Transverse colon (tissue), 4 donors: Measurements from ENCODE around the gene ZNF264. TPM values are rescaled to one million over a fixed set of nuclear protein-coding genes. Genes with fewer than 3 reads are reported as not detected.
"Not testable (repeated sequence)": the region's sequence is repeated elsewhere in the genome, so short reads cannot be mapped to it uniquely, and the experiment has no call there.

Experiments
- DNase-seq: peaks from one replicate; pipeline ENCODE4 v3.0.0-alpha.2; 2019
- H3K27ac ChIP-seq, 4 donors: fragments of 200-600 bp; sonication (generic); 2 replicates each; pipeline ENCODE4 v1.5.1; 2016 to 2018; ENCODE audit warnings: inconsistent platforms in 4 of 4
- H3K27me3 ChIP-seq: fragments of 200-600 bp; sonication (generic); 2 replicates; pipeline ENCODE4 v1.5.1; 2017; ENCODE audit warnings: inconsistent platforms
- H3K36me3 ChIP-seq, 4 donors: fragments of 200-600 bp; sonication (generic); 2 replicates each; pipeline ENCODE4 v1.5.1; 2017 to 2019; ENCODE audit warnings: inconsistent platforms in 4 of 4
- H3K4me1 ChIP-seq, 4 donors: fragments of 200-600 bp; sonication (generic); 2 replicates each; pipeline ENCODE4 v1.5.1; 2017 to 2020; ENCODE audit warnings: inconsistent platforms in 4 of 4
- H3K4me3 ChIP-seq, 4 donors: fragments of 200-600 bp; sonication (generic); 1 replicate in 1 of 4; 2 replicates in 3 of 4; pipeline versions ENCODE4 v1.5.1 to v1.6.1; 2017 to 2019; ENCODE audit warnings: inconsistent platforms in 4 of 4
- H3K9me3 ChIP-seq, 2 donors: fragments of 200-600 bp; sonication (generic); 2 replicates each; pipeline ENCODE4 v1.5.1; 2017 to 2019; ENCODE audit warnings: inconsistent platforms in 2 of 2
- EP300 ChIP-seq: sonication (generic); formaldehyde crosslinking; IDR thresholded peaks from one replicate; pipeline ENCODE4 v1.6.1; 2017; ENCODE audit warnings: antibody characterized with exemption, low read depth
- POLR2A ChIP-seq: fragments of 450-650 bp; IDR thresholded peaks from one replicate; pipeline ENCODE4 v1.6.1; 2016; ENCODE audit warnings: antibody characterized with exemption, mild to moderate bottlenecking, moderate library complexity
- POLR2AphosphoS5 ChIP-seq, 3 donors: sonication (generic); formaldehyde crosslinking; IDR thresholded peaks; one replicate each; pipeline ENCODE4 v1.6.1; 2016; ENCODE audit warnings: antibody characterized with exemption in 3 of 3
- WGBS, 2 donors: methylation state at CpG; one replicate each; pipeline ENCODE4 v1.1.5; 2018; ENCODE audit warnings: low coverage in 1 of 2; 5-methylcytosine and 5-hydroxymethylcytosine counted together
- in situ Hi-C, 4 donors: fragments of 200-750 bp; cut with MboI; loops; one replicate each; pipeline versions ENCODE4 v1.15.0 to v1.15.1; 2017; ENCODE audit warnings: low sequenced_read_pairs in 3 of 4, low pct_ligation_motif_present in 1 of 4, low pct_unique_long_range_greater_than_20kb in 1 of 4
- intact Hi-C: fragments of 100-400 bp; cut with DNase I; formaldehyde crosslinking; loops from one replicate; pipeline ENCODE4 v1.15.1; 2023; ENCODE audit warnings: low total_unique reads
- total RNA-seq, 4 donors: library from RNA; depleted of rRNA; stranded (reverse); fragments of >200 nt; gene quantifications; one replicate each; pipeline ENCODE4 v1.1.0, GENCODE V29; 2016
- TF ChIP-seq, protein P1 (sequence below), 5 experiments: fragments of 200-600 bp in 3 of 5; fragments of 450-650 bp in 2 of 5; sonication (generic) in 3 of 5; IDR thresholded peaks; 1 replicate in 2 of 5; 2 replicates in 3 of 5; pipeline ENCODE4 v1.5.1; 2016 to 2017; ENCODE audit warnings: antibody characterized with exemption in 5 of 5, inconsistent platforms in 3 of 5, mild to moderate bottlenecking in 2 of 5, moderate library complexity in 1 of 5

Gene ZNF264
- total RNA-seq, 4 donors from 2014 or later = 24.3 to 166 (median 35.6) TPM

DNA sequence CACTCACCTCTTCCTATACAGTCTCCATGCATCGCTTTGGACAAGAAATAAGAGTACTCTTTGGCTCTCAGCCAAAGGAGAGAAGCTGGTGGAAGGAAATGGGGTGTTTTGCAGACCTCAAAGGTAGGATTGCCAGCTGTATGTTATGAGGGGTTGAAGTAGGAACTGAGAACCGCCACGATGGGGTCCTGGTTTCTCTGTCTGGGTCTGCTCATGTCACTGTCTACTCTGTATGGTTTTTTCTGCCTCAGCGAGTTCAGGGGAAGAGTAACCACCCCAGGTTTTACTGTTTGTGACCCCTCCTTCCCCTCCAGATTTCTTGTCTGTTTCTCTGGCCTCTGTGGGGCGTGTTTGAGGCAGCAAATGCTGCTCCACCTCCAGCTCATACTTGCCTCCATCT, 53.2 kb downstream of the ZNF264 start:
- H3K4me1 ChIP-seq = peaks cover 7 to 24% (median 18%) of the 10 kb centered on the region in 4 donors
- in situ Hi-C loops = no loop called here
- no peaks in the 10 kb centered on the region for H3K27me3 ChIP-seq
- TF ChIP-seq POLR2AphosphoS5 (IDR thresholded peaks at IDR 0.05) (no peak), EP300 (no peak), POLR2A (no peak)
- TF ChIP-seq, protein P1, sequence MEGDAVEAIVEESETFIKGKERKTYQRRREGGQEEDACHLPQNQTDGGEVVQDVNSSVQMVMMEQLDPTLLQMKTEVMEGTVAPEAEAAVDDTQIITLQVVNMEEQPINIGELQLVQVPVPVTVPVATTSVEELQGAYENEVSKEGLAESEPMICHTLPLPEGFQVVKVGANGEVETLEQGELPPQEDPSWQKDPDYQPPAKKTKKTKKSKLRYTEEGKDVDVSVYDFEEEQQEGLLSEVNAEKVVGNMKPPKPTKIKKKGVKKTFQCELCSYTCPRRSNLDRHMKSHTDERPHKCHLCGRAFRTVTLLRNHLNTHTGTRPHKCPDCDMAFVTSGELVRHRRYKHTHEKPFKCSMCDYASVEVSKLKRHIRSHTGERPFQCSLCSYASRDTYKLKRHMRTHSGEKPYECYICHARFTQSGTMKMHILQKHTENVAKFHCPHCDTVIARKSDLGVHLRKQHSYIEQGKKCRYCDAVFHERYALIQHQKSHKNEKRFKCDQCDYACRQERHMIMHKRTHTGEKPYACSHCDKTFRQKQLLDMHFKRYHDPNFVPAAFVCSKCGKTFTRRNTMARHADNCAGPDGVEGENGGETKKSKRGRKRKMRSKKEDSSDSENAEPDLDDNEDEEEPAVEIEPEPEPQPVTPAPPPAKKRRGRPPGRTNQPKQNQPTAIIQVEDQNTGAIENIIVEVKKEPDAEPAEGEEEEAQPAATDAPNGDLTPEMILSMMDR (IDR thresholded peaks at IDR 0.05) = no peak
- H3K27ac ChIP-seq = no peak overlapping the region
- peaks cover 0 to 42% (median 22%) of the 10 kb centered on the region in 4 donors for H3K36me3 ChIP-seq
- no peaks in the 10 kb centered on the region for H3K9me3 ChIP-seq
- no peak for DNase-seq
- 87 to 93% methylated on average over 4 to 5 of the region's 5 CpGs for WGBS, 2 donors
- H3K4me3 ChIP-seq = no peak overlapping the region
- intact Hi-C loops = no loop called here

DNA sequence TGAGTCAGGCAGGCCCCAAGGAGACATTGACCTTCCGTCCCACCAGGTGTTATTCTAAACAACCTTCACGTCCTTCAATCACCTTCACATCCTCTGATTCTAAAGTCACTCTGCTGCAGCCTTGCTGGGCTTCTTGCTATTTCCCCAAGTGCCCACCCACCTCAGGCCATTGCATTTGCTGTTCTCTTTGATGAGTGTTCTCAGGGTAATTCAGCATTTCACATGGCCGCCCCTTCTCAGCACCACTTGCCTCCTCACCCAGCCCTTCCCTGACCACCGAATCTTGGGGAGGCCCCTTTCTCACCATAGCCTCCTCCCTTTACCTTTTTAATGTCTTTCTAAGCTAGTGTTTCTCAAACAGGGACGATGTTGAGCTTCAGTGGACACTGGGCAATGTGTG, 53.8 kb downstream of the ZNF264 start:
- Histone ChIP-seq H3K4me3 (no peak overlapping the region), H3K27me3 (no peaks in the 10 kb centered on the region), H3K4me1 (peaks cover 7 to 21% (median 15%) of the 10 kb centered on the region in 4 donors), H3K27ac (no peak overlapping the region), H3K9me3 (no peaks in the 10 kb centered on the region), H3K36me3 (peaks cover 0 to 45% (median 23%) of the 10 kb centered on the region in 4 donors)
- 91% methylated on average over 5 of the region's 5 CpGs; no CpG with 5 or more reads in 1 of the 2 donors for WGBS, 2 donors
- DNase-seq = no peak
- in situ Hi-C loops (no loop called here), intact Hi-C loops (no loop called here)
- TF ChIP-seq, protein P1 (IDR thresholded peaks at IDR 0.05) = no peak
- no peak for TF ChIP-seq POLR2A
- TF ChIP-seq POLR2AphosphoS5 (IDR thresholded peaks at IDR 0.05) = no peak
- no peak for TF ChIP-seq EP300

DNA sequence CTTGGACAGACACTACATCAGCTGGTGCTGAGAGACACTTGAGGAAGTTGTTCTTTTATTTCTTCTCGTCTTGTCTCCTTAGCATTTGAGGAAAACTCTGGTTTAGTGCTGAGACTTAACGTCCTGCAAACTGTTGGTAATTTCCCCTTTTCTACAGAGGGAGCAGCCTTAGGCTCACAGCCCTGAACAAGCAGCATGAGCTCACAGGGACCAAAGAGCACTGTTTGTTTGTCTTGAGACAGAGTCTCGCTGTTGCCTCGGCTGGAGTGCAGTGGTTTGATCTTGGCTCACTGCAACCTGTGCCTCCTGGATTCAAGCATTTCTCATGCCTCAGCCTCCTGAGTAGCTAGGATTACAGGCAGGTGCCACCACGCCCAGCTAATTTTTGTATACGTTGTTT, 54.7 kb downstream of the ZNF264 start:
- no peak for DNase-seq
- intact Hi-C loops (no loop called here), in situ Hi-C loops (no loop called here)
- Histone ChIP-seq H3K36me3 (peaks cover 0 to 54% (median 27%) of the 10 kb centered on the region in 4 donors), H3K27me3 (no peaks in the 10 kb centered on the region), H3K4me3 (no peak overlapping the region), H3K4me1 (peaks cover 7 to 20% (median 14%) of the 10 kb centered on the region in 4 donors), H3K9me3 (no peaks in the 10 kb centered on the region), H3K27ac (no peak overlapping the region)
- 58 to 87% methylated on average over 3 to 6 of the region's 6 CpGs for WGBS, 2 donors
- TF ChIP-seq POLR2A (no peak), POLR2AphosphoS5 (IDR thresholded peaks at IDR 0.05) (no peak), EP300 (no peak)

DNA sequence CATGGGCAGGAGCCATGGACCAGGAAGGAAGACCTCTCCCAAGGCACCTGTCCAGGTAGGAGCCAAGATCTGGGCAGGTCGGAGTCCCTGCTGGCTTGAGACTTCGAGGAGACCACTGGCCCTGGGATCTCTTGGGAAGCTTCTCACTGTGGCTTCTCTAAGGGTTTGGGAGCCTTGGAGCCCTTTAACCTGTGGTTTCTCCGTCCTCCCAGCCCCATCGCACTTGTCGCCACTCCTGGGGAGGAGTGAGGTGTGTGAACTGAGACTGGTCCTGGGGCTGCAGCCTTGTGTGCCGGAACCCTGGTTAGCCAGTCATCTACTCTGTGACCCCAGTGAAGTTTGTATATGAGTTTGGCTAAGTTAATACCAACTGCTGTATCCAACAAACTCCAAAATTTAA, 57.3 kb downstream of the ZNF264 start:
- Histone ChIP-seq H3K27ac (no peak overlapping the region), H3K27me3 (no peaks in the 10 kb centered on the region), H3K36me3 (peaks cover 0 to 78% (median 38%) of the 10 kb centered on the region in 4 donors), H3K9me3 (no peaks in the 10 kb centered on the region), H3K4me3 (no peak overlapping the region), H3K4me1 (no peaks in the 10 kb centered on the region)
- no peak for TF ChIP-seq POLR2AphosphoS5 (IDR thresholded peaks at IDR 0.05)
- TF ChIP-seq, protein P1 (IDR thresholded peaks at IDR 0.05) = no peak
- no peak for DNase-seq
- WGBS, 2 donors = 90% methylated on average over 6 of the region's 6 CpGs; no CpG with 5 or more reads in 1 of the 2 donors
- in situ Hi-C loops (no loop called here), intact Hi-C loops (no loop called here)

DNA sequence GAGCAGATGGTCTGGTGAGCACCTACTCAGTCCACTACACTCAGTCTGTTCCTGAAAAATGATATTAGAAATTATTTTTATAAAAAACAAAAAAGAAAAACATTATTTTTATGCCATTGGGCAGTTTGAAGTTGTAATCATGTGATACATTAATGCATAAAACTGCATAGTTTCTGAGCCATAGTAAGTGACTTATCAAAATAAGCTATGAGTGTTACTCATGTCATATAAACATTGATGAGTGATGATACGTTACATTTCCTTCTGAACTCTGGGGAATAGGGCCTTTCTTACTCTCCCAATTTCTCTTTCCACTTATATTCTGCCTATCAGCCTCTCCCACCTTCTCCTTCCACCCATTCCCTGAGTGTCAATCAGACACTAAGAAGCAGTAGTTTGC, 58.0 kb downstream of the ZNF264 start:
- peaks cover 0 to 6% of the 10 kb centered on the region in 2 donors for H3K9me3 ChIP-seq
- 84 to 100% methylated on average over 1 of the region's 1 CpG for WGBS, 2 donors
- H3K27me3 ChIP-seq = no peaks in the 10 kb centered on the region
- H3K4me1 ChIP-seq = no peaks in the 10 kb centered on the region
- no peak for TF ChIP-seq EP300
- TF ChIP-seq POLR2AphosphoS5 (IDR thresholded peaks at IDR 0.05) = no peak
- no peak for TF ChIP-seq POLR2A
- TF ChIP-seq, protein P1 (IDR thresholded peaks at IDR 0.05) = no peak
- intact Hi-C loops (no loop called here), in situ Hi-C loops (no loop called here)
- peaks cover 2 to 82% (median 41%) of the 10 kb centered on the region in 4 donors for H3K36me3 ChIP-seq
- H3K4me3 ChIP-seq = no peak overlapping the region
- no peak overlapping the region for H3K27ac ChIP-seq
- DNase-seq = no peak

DNA sequence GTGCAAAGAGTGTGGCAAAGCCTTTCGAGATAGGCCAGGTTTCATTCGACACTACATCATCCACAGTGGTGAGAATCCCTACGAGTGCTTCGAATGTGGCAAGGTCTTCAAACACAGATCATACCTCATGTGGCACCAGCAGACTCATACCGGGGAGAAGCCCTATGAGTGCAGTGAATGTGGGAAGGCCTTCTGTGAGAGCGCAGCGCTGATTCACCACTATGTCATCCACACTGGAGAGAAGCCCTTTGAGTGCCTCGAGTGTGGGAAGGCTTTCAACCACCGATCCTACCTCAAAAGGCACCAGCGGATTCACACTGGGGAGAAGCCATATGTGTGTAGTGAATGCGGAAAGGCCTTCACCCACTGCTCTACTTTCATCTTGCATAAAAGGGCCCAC, 62.5 kb downstream of the ZNF264 start:
- intact Hi-C loops = loop anchor here (1.0 kb wide), 1 partner anchor 26 kb away; no protein-coding TSS in a partner anchor
- H3K36me3 ChIP-seq = peaks cover 2 to 59% (median 27%) of the 10 kb centered on the region in 4 donors
- DNase-seq, H3K4me3 ChIP-seq, H3K27ac ChIP-seq, H3K9me3 ChIP-seq, in situ Hi-C loops, H3K27me3 ChIP-seq, H3K4me1 ChIP-seq: not testable (repeated sequence)
- 93 to 95% methylated on average over 8 to 11 of the region's 11 CpGs for WGBS, 2 donors
